ENCODE results near the gene TMEM125.

TMEM125 gene

DNA sequence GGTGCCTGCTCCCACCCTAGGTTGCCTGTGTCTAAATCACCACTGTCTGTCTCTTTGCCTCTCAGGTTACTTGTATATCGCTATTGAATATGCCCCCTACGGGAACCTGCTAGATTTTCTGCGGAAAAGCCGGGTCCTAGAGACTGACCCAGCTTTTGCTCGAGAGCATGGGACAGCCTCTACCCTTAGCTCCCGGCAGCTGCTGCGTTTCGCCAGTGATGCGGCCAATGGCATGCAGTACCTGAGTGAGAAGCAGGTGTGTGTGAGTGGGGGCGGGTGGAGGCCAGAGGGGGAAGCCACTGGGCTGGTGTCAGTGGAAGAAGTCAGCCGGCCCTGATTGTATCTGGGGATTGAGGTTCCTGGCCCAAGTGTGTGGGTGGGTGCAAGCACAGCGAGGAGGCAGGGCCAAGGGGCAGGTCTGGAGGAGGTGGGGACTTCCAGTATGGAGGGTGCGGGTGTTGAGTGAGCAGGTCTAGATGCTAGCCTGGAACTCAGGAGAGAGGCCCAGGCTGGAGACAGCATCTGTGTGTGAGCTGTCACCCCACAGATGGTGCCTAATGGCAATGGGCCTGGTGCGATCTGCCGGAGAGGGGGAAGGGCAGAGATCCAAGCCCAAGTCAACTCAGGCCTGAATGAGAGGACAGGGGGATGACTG is 48.2 kb downstream of the TMEM125 start:
- Mint-ChIP-seq H3K4me3 (no peak overlapping the region), H3K27me3 (ENCODE audit: low read depth) (peaks cover 13% of the 10 kb centered on the region), H3K36me3 (ENCODE audit: low read depth) (no peaks in the 10 kb centered on the region), H3K9me3 (no peaks in the 10 kb centered on the region), H3K4me1 (no peaks in the 10 kb centered on the region), H3K27ac (no peak overlapping the region)
- TF ChIP-seq, protein P1, sequence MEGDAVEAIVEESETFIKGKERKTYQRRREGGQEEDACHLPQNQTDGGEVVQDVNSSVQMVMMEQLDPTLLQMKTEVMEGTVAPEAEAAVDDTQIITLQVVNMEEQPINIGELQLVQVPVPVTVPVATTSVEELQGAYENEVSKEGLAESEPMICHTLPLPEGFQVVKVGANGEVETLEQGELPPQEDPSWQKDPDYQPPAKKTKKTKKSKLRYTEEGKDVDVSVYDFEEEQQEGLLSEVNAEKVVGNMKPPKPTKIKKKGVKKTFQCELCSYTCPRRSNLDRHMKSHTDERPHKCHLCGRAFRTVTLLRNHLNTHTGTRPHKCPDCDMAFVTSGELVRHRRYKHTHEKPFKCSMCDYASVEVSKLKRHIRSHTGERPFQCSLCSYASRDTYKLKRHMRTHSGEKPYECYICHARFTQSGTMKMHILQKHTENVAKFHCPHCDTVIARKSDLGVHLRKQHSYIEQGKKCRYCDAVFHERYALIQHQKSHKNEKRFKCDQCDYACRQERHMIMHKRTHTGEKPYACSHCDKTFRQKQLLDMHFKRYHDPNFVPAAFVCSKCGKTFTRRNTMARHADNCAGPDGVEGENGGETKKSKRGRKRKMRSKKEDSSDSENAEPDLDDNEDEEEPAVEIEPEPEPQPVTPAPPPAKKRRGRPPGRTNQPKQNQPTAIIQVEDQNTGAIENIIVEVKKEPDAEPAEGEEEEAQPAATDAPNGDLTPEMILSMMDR (IDR thresholded peaks at IDR 0.05; ENCODE audit: unreplicated experiment in 3 of 3): no peak

DNA sequence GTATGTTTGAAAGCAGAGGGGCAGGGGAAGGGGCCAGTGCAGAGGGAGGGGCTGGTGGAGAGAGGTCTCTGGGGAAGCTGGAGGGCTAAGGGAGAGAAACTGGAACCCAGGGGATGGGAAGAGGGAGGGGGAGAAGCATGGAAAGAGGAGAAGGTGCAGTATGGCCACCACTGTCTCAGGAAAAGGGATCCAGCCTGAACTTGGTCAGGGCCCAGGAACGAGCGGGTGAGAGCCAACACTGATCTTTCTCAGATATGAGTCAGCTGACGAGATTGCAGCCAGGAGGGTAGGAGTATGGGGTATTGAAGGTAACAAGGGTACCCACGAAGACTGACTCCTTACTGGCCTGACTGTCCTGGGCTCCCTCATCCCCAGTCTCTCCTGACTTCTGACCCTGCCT is 49.0 kb downstream of the TMEM125 start:
- no peak overlapping the region for H3K4me3 Mint-ChIP-seq
- TF ChIP-seq, protein P1 (IDR thresholded peaks at IDR 0.05; ENCODE audit: unreplicated experiment in 3 of 3): no peak
- H3K4me1 Mint-ChIP-seq: no peaks in the 10 kb centered on the region
- no peak overlapping the region for H3K27ac Mint-ChIP-seq
- H3K9me3 Mint-ChIP-seq: no peaks in the 10 kb centered on the region
- H3K27me3 Mint-ChIP-seq (ENCODE audit: low read depth): peaks cover 13% of the 10 kb centered on the region
- H3K36me3 Mint-ChIP-seq (ENCODE audit: low read depth): peaks cover 3% of the 10 kb centered on the region

DNA sequence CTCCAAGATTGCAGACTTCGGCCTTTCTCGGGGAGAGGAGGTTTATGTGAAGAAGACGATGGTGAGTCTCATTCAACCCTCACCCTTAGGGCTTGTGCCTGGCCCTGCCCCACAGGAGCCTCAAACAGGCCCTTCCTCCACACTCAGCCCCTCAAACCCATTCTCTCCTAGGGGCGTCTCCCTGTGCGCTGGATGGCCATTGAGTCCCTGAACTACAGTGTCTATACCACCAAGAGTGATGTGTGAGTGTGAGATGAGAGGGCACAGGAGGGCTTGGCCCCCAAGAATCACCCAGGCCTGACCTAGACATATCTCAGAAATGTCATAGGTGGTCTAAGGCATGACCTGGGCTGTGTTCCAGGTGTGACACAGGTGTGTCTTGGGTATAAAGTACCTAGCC is 49.5 kb downstream of the TMEM125 start:
- Mint-ChIP-seq H3K4me1 (no peaks in the 10 kb centered on the region), H3K4me3 (no peak overlapping the region), H3K36me3 (ENCODE audit: low read depth) (peaks cover 7% of the 10 kb centered on the region), H3K9me3 (peaks cover 2% of the 10 kb centered on the region), H3K27me3 (ENCODE audit: low read depth) (peaks cover 13% of the 10 kb centered on the region), H3K27ac (no peak overlapping the region)
- TF ChIP-seq, protein P1 (IDR thresholded peaks at IDR 0.05; ENCODE audit: unreplicated experiment in 3 of 3): no peak

DNA sequence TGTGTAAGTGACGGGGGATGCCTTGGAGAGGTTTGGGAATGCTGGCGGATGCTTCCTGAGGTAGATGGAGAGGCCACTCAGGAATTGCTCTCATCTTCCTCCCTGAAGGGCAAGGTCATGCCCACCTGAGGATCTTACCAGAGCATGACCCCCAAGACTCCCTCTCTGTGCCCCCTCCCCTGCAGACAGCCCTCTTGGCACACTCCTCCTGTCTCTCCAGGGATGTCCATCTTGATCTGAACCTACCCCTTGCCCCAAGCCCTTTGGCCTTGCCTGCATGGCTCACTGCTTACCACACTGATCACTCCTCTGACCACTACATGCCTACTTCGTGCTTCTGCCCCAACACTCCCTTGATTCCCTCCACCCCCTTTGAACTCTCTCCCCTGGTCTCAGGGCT is 50.0 kb downstream of the TMEM125 start:
- no peak overlapping the region for H3K27ac Mint-ChIP-seq
- H3K4me3 Mint-ChIP-seq: no peak overlapping the region
- peaks cover 7% of the 10 kb centered on the region for H3K9me3 Mint-ChIP-seq
- TF ChIP-seq, protein P1 (IDR thresholded peaks at IDR 0.05; ENCODE audit: unreplicated experiment in 3 of 3): no peak
- H3K4me1 Mint-ChIP-seq: no peaks in the 10 kb centered on the region
- peaks cover 12% of the 10 kb centered on the region for H3K36me3 Mint-ChIP-seq (ENCODE audit: low read depth)
- peaks cover 13% of the 10 kb centered on the region for H3K27me3 Mint-ChIP-seq (ENCODE audit: low read depth)

GRCh38 chr1:43321331-43321891 is 51.6 kb downstream of the TMEM125 start:
- H3K4me3 Mint-ChIP-seq: no peak overlapping the region
- TF ChIP-seq, protein P1 (IDR thresholded peaks at IDR 0.05; ENCODE audit: unreplicated experiment in 3 of 3): no peak
- H3K36me3 Mint-ChIP-seq (ENCODE audit: low read depth): peaks cover 14% of the 10 kb centered on the region
- H3K27ac Mint-ChIP-seq: no peak overlapping the region
- no peaks in the 10 kb centered on the region for H3K4me1 Mint-ChIP-seq
- peaks cover 15% of the 10 kb centered on the region for H3K9me3 Mint-ChIP-seq
- peaks cover 10% of the 10 kb centered on the region for H3K27me3 Mint-ChIP-seq (ENCODE audit: low read depth)

DNA sequence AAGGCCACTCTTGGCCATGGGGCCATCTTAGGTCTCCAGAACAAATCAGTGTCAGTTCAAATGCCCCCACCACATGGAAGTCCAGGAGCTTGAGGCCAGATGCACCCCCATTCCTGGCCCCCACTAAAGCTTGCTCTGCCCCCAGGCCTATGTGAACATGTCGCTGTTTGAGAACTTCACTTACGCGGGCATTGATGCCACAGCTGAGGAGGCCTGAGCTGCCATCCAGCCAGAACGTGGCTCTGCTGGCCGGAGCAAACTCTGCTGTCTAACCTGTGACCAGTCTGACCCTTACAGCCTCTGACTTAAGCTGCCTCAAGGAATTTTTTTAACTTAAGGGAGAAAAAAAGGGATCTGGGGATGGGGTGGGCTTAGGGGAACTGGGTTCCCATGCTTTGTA is 52.7 kb downstream of the TMEM125 start:
- Mint-ChIP-seq H3K4me3 (no peak overlapping the region), H3K9me3 (peaks cover 22% of the 10 kb centered on the region), H3K4me1 (no peaks in the 10 kb centered on the region), H3K27ac (no peak overlapping the region), H3K27me3 (ENCODE audit: low read depth) (peaks cover 10% of the 10 kb centered on the region), H3K36me3 (ENCODE audit: low read depth) (peaks cover 14% of the 10 kb centered on the region)
- TF ChIP-seq, protein P1 (IDR thresholded peaks at IDR 0.05; ENCODE audit: unreplicated experiment in 3 of 3): no peak

All from nephron (organoid).